Mononuclear cell (primary cell): ENCODE data around the gene DES. TPM values are rescaled to one million over a fixed set of nuclear protein-coding genes. Genes with fewer than 3 reads are reported as not detected.

ENCODE experiments used
- H3K27me3 ChIP-seq: 2 replicates; pipeline ENCODE4 v1.6.0; 2011; ENCODE audit warnings: low read length, control low read depth; ENCODE audit not compliant: insufficient read depth
- H3K4me1 ChIP-seq: 2 replicates; pipeline ENCODE4 v1.5.1; 2011; ENCODE audit warnings: mild to moderate bottlenecking, low read length, control low read depth; ENCODE audit not compliant: insufficient read depth
- H3K4me3 ChIP-seq: 2 replicates; pipeline ENCODE4 v1.5.1; 2011; ENCODE audit warnings: mild to moderate bottlenecking, low read length, moderate library complexity
- H3K9me3 ChIP-seq: 2 replicates; pipeline ENCODE4 v1.5.1; 2011; ENCODE audit warnings: low read depth, mild to moderate bottlenecking, control low read depth, low read length
- total RNA-seq: library from RNA; depleted of rRNA; stranded (reverse); fragments of >200 nt; gene quantifications from one replicate; pipeline ENCODE4 v1.2.3, GENCODE V29; 2012

DES gene
- total RNA-seq, 1 donor: 1.3 TPM

- Histone ChIP-seq H3K4me1 (no peaks in the 10 kb centered on the region), H3K9me3 (no peaks in the 10 kb centered on the region), H3K27me3 (peaks cover 50% of the 10 kb centered on the region), H3K4me3 (no peak overlapping the region)
Observed at GRCh38 chr2:219437141-219437540, 19.0 kb downstream of the DES start.

GRCh38 chr2:219437690-219438206 lies 19.6 kb downstream of the DES start:
- H3K27me3 ChIP-seq: peaks cover 51% of the 10 kb centered on the region
- no peaks in the 10 kb centered on the region for H3K9me3 ChIP-seq
- H3K4me1 ChIP-seq: no peaks in the 10 kb centered on the region

GRCh38 chr2:219438453-219438852 lies 20.3 kb downstream of the DES start:
- H3K9me3 ChIP-seq: no peaks in the 10 kb centered on the region
- no peak overlapping the region for H3K4me3 ChIP-seq
- H3K27me3 ChIP-seq: peaks cover 53% of the 10 kb centered on the region

More at GRCh38 chr2:219437690-219438206, 19.6 kb downstream of the DES start:
- no peak overlapping the region for H3K4me3 ChIP-seq

GRCh38 chr2:219439506-219439905 lies 21.3 kb downstream of the DES start:
- peaks cover 45% of the 10 kb centered on the region for H3K27me3 ChIP-seq
- no peaks in the 10 kb centered on the region for H3K9me3 ChIP-seq

More at GRCh38 chr2:219438453-219438852, 20.3 kb downstream of the DES start:
- H3K4me1 ChIP-seq: no peaks in the 10 kb centered on the region

GRCh38 chr2:219440388-219441256 lies 22.4 kb downstream of the DES start:
- Histone ChIP-seq H3K4me1 (no peaks in the 10 kb centered on the region), H3K9me3 (no peaks in the 10 kb centered on the region), H3K4me3 (no peak overlapping the region), H3K27me3 (peaks cover 36% of the 10 kb centered on the region)

More at GRCh38 chr2:219439506-219439905, 21.3 kb downstream of the DES start:
- H3K4me3 ChIP-seq: no peak overlapping the region
- no peaks in the 10 kb centered on the region for H3K4me1 ChIP-seq

GRCh38 chr2:219441451-219442255 lies 23.5 kb downstream of the DES start:
- Histone ChIP-seq H3K4me1 (no peaks in the 10 kb centered on the region), H3K4me3 (no peak overlapping the region), H3K9me3 (no peaks in the 10 kb centered on the region), H3K27me3 (peaks cover 30% of the 10 kb centered on the region)

GRCh38 chr2:219442256-219443015 lies 24.3 kb downstream of the DES start:
- Histone ChIP-seq H3K4me1 (no peaks in the 10 kb centered on the region), H3K4me3 (no peak overlapping the region), H3K9me3 (no peaks in the 10 kb centered on the region), H3K27me3 (peaks cover 31% of the 10 kb centered on the region)

- Histone ChIP-seq H3K4me1 (no peaks in the 10 kb centered on the region), H3K4me3 (no peak overlapping the region), H3K27me3 (peaks cover 30% of the 10 kb centered on the region), H3K9me3 (no peaks in the 10 kb centered on the region)
Observed at GRCh38 chr2:219443016-219443696, 25.0 kb downstream of the DES start.

GRCh38 chr2:219443697-219444023 lies 25.5 kb downstream of the DES start:
- H3K4me1 ChIP-seq: no peaks in the 10 kb centered on the region
- no peak overlapping the region for H3K4me3 ChIP-seq
- peaks cover 30% of the 10 kb centered on the region for H3K27me3 ChIP-seq
- no peaks in the 10 kb centered on the region for H3K9me3 ChIP-seq

- no peaks in the 10 kb centered on the region for H3K4me1 ChIP-seq
- H3K27me3 ChIP-seq: peaks cover 38% of the 10 kb centered on the region
- H3K9me3 ChIP-seq: no peaks in the 10 kb centered on the region
- H3K4me3 ChIP-seq: no peak overlapping the region
Observed at GRCh38 chr2:219444566-219445091, 26.5 kb downstream of the DES start.

GRCh38 chr2:219445220-219445640 lies 27.1 kb downstream of the DES start:
- Histone ChIP-seq H3K4me3 (no peak overlapping the region), H3K4me1 (no peaks in the 10 kb centered on the region), H3K27me3 (peaks cover 43% of the 10 kb centered on the region)

GRCh38 chr2:219446101-219446504 lies 27.9 kb downstream of the DES start:
- Histone ChIP-seq H3K4me3 (no peak overlapping the region), H3K4me1 (no peaks in the 10 kb centered on the region), H3K27me3 (peaks cover 39% of the 10 kb centered on the region), H3K9me3 (no peaks in the 10 kb centered on the region)

More at GRCh38 chr2:219445220-219445640, 27.1 kb downstream of the DES start:
- H3K9me3 ChIP-seq: no peaks in the 10 kb centered on the region

GRCh38 chr2:219446689-219447088 lies 28.5 kb downstream of the DES start:
- peaks cover 35% of the 10 kb centered on the region for H3K27me3 ChIP-seq
- H3K4me1 ChIP-seq: no peaks in the 10 kb centered on the region
- H3K4me3 ChIP-seq: no peak overlapping the region
- H3K9me3 ChIP-seq: no peaks in the 10 kb centered on the region
